Pons (tissue), 1 donor: ENCODE data around the gene RPP30.
"Not testable (repeated sequence)": the region's sequence is repeated elsewhere in the genome, so short reads cannot be mapped to it uniquely, and the experiment has no call there.

ENCODE experiments used
- DNase-seq: peaks from one replicate; pipeline ENCODE4 v3.0.0-alpha.2; 2016; ENCODE audit warnings: low spot score

Gene RPP30

DNA sequence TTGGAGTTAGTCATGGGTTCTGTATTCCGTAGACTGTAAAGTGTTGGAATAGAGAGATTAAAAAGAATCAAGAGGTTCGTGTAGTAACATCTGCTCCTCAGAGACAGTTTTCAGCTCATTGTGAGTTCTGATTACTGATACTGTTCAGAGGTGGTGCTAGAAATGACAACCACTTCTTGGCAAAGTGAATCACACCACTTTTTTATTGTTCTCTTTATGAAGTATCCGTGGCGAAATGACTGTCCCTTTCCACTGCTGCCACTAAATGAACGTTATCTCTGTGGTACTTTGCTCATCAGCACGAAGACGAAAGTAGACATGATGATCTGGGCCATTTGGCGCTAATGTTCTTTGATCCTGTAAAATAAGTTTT is 860 bp downstream of the RPP30 start:
- no peak for DNase-seq

DNA sequence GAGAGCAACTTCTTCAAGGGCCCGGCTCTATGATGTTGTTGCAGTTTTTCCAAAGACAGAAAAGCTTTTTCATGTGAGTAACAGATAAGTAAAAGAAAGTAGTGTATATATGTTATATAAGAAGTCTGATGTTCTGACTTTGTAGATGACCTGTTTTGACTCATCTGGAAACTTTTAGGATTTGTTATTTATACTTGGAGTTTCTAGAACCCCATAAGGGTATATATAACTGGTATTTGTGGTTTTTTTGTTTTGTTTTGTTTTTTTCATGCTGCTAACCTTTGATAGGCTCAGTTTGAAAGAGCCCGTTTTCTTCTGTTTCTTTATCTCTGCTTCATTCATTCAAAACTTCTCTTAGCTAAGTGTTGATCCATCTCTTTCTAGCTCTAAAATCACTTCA is 7.3 kb downstream of the RPP30 start:
- DNase-seq, result no peak

DNA sequence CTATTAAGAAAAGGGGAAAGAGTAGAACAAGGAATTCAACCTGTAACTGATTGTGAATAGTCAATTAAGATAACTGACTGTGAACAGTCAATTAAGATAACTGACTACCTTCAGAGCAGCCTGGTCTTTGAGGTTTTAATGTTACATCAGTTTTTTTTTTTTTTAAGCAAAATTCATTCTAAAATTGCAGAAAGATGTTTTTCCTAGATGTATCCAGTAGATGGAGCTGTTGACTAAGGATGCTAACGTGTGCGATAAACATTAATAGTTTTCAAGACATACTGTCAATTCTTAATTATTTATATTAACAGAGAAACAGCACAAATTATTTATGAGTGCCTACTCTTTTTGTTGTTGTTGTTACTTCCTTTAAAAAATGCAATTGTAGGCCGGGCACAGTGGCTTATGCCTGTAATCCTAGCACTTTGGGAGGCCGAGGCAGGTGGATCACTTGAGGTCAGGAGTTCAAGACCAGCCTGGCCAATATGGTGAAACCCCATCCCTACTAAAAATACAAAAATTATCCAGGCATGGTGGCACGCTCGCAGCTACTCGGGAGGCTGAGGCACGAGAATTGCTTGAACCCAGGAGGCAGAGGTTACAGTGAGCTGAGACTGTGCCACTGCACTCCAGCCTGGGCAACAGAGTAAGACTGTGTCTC is 8.4 kb downstream of the RPP30 start:
- DNase-seq, result peak; percentile 25

DNA sequence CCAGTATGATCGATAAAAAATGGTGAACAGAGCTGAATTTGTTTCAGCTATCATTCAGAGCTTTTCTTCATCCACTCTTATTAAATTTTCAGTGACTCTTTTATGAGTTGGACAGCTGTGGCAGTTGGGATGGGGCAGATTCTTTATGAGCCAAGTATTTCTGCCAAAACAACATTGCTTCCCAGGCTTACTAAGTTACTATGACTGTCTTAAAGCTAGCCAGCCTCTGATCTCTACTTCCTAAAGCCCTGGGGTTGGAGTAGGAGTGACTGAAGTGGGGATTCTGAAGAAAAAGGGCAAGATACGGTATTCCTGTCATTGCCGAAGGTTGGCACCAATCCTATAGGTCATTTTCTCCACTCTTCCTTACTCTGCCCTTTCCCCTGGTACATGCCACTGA is 12.7 kb downstream of the RPP30 start:
- no peak for DNase-seq

DNA sequence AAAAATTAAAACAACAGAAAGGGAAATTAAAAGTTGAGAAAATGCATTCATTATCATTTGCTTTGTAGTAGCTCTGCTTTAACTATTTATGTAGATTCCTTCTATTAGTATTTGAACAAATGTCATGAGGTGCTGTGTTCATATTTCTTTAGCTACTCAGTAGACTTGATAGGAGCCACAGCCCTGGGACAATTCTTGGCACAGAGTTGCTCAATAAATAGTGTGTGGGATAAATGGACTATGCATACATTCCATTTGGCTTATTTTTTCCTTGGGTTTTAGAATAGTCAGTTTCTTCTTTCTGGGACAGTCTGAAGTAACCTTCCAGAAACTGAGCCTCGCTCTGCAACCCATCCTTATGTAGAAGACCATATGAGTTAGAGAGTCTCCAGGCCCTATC is 13.4 kb downstream of the RPP30 start:
- no peak for DNase-seq

DNA sequence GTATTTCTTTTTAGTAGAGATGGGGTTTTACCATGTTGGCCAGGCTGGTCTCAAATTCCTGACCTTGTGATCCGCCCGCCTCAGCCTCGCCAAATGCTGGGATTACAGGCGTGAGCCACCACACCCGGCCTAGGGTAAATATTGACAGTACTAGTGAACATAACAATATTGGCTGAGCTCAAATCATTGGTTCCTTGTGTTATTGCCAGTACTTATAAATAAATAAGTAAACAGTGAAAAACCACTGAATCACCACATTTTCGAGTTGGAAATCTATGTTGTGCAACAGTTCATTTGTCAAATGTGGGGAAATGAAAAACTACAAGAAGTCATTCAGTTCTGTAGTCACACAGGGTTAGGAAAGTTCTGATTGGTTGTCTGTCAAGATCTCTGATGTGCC is 15.8 kb downstream of the RPP30 start:
- no peak for DNase-seq

DNA sequence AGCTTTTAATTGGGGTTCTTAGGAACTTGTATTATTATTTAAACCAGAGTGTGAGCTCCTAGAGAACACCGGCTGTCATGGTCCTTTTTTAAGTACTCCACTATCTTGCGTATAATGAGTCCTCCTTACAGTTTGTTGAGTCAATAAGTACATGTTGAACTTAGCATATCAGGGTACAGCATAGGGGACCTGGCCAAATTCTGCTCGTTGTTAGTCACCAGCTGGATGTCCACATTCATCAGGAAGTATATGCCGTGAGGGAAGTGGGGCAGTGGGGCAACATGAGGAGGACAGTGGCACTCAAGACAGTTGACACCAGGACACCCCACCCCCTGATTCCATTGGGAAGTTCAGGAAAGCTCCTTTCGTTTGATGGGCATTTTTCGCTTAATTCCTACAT is 16.6 kb downstream of the RPP30 start:
- no peak for DNase-seq

DNA sequence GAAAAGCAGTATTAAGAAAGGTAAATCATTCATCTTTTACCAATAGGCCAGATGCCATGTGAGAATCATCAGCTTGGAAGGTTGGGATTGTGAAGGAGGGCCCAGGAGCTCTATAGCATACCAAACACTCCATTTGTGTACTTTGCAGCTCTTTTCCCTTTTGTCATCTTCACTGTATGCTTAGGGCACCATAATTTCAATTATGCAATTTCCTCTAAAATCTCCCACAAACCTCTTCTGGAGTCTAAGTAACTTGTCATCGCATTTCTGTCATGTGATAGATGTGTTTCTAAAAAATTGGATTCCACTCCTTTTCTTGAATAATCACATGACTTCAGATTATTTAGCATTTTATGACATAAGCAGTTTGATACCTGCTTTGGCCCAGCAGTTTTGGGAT is 17.9 kb downstream of the RPP30 start:
- no peak for DNase-seq

DNA sequence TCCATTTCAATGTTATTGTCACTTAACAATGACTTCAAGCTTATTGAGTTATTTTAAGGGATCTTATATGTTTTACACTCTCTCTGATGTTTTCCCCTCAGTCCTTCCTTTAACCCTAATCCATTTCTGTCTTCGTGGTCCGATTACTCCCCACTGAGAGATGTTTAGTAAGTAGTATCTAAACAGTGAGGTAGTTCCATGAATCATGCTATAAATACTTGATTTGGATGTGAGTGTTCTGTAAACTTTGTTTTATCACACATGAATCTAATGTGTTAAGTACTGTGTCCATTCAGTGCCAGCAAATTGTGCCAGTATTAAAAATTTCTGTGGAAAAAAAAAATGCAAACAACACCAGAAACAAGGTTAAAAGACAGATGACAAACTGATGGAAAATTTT is 18.6 kb downstream of the RPP30 start:
- DNase-seq, result no peak

DNA sequence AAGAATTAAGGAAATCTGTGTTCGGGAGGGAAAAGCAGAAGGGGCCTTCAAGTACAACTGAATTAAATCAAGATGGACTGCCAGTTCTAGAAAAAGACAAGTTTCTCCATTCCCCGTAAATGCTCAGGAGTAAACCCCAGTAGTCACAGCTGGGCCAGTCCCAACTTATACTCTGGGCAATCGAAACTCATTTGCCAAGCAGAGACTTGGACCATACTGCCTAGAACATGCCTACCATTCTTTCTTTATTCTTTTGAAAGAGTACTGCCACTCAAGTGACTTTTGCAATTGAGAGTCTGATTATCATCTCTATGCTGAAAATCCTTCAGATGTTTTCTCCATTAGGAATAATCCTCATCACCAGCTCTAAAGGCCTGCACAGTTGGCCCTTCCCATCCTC is 21.4 kb downstream of the RPP30 start:
- no peak for DNase-seq

DNA sequence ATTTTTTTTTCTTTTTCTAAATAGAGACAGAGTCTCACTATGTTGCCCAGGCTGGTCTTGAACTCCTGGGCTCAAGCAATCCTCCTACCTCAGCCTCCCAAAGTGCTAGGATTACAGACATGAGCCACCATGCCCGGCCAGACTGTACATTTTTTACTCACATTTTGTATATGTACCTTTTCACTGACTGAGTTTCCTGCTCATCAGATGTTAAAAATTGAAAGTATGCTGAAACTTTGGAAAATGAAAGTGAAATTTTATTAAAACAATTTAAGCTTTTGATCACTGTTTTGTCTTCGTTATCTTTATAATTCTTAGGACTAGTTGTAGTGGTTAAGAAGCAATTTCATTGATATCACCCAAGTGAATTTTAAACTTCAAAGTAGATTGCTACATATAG is 25.1 kb downstream of the RPP30 start:
- DNase-seq, result not testable (repeated sequence)

DNA sequence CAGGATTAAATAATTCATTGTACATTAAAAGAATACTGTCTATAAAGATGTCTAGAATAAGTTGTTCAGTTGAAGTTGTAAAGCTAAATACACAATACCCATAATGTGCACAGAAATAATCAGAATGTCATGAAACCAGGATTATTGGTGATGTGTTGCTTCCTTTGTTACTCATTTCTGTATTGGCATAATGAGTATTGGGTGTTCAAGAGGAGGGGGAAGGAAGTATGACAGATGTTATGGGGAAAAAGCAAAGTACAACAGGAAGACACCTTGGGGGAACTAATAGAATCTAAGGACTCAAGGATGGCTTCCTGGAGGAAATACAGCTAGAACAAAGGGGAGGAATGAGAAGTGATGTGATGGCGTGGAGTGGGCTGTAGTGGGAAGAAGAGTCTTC is 34.2 kb downstream of the RPP30 start:
- no peak for DNase-seq

DNA sequence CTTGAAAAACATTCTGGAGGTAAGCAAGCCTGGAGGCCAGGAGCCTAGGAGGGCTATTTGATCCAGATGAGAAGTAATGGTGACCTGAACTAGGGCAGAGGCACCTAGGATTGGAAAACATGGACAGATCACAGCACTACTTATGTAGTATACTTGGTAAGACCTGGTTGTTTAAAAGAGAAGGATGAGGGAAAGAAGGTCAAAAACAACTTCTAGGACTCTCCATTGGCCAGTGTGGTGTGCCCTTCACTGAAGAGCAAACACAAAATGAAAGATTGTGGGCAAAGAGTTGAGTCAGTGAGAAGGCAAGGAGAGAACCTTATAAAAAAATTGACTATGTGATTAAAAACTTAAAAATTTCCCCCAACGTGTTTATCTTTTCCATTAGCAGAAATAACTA is 34.8 kb downstream of the RPP30 start:
- no peak for DNase-seq

DNA sequence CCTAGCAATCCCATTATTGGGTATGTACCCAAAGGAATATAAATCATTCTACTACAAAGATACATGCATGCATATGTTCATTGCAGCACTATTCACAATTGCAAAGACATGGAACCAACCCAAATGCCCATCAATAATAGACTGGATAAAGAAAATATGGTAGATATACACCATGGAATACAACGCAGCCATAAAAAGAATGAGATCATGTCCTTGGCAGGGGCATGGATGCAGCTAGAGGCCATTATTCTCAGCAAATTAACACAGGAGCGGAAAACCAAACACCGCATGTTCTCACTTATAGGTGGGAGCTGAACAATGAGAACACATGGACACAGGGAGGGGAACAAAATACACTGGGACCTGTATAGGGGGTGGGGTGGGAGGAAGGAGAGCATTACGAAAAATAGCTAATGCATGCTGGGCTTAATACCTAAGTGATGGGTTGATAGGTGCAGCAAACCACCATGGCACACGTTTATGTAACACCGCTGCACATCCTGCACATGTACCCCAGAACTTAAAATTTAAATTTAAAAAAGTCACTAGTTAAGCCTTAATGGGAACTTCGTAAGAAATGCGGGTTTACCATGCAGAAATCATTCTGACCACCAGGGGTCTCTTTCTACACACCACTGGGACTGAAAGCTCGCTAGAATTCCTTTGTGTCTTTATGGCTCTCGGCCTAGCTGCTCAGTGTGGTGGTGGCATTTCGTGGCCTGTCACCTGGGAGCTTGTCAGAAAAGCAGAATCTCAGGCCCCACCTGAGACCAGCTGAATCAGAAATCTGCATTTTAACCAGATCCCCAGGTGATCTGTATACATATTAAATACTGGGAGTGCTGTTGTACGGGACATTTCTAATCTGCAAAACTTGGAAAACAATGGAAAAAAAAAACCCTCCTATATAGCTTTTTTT is 39.6 kb downstream of the RPP30 start:
- peak; percentile 90 for DNase-seq

DNA sequence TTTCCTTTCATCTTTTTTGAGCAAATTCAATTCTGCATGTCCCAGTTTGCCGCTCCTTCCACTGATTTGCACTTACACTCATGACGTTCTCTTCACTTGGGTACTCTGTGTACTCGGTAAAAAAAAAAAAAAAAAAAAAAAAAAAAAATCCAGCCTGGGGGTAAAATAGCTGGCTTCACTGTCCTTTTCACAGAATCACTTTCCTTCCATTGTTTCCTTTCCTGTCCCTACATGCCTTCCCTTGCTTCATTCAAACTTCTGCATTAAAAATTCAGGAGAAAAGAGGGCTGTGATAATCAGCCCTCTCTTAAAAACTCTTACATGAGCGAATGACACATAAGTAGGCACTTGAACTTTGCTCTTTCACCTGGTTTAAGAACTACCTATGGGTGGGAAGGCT is 40.4 kb downstream of the RPP30 start:
- DNase-seq, result peak; percentile 4

DNA sequence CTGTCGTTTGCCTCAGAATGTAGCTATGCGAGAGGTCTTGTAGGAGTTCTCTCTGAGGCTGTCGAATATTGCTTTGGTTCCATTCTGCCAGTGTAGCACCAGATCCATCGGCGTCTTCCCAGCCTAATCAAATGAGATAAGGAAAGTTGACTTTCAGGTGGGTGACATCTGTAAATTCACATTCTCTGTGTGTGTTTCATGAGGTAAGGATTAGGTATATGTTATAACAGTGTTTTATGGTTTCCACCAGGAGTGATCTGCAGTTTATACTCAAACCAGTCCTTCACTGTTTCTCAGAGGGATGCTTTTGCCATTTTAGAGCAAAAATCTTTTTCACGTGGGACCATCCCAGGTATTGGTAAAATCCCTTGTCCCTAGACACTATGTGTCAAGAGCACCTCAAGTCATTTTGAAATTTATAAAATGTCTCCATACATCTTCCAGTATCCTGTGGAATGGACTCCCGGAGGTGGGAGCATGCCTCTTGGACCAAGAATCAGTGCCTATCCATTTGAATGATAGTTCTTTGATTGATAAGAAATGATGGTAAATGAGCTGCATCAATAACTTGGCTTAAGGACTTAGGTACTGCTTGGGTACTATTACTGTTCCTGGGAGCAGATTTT is 41.2 kb downstream of the RPP30 start:
- no peak for DNase-seq

DNA sequence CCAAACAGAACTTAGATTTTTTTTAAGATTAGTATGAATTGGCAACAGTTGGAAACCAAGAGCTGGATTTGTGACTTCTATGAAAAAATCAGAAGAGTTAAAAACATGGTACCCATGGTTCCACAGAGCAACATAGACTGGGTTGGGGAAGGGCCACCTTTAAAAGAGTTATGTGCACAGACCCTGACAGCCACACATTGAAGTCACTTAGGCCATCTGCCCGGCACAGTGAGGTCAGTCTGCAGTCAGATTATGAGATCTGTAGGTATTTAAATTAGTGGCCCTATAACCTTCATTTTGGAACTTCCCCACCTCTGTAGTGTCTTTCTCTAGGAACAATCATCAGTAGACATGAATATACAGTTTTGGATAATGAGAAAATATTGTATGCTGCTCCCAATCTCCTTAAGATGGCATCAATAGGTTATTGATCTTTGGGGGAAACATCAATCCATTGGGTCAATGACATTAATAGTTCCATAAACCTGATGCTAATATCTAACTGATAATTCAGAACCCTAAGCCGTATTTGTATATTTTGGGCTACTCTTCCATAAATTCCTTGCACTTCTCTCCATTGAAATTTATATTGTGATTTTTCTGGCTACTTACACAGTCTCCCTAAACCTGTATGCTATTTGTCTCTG is 42.1 kb downstream of the RPP30 start:
- no peak for DNase-seq

DNA sequence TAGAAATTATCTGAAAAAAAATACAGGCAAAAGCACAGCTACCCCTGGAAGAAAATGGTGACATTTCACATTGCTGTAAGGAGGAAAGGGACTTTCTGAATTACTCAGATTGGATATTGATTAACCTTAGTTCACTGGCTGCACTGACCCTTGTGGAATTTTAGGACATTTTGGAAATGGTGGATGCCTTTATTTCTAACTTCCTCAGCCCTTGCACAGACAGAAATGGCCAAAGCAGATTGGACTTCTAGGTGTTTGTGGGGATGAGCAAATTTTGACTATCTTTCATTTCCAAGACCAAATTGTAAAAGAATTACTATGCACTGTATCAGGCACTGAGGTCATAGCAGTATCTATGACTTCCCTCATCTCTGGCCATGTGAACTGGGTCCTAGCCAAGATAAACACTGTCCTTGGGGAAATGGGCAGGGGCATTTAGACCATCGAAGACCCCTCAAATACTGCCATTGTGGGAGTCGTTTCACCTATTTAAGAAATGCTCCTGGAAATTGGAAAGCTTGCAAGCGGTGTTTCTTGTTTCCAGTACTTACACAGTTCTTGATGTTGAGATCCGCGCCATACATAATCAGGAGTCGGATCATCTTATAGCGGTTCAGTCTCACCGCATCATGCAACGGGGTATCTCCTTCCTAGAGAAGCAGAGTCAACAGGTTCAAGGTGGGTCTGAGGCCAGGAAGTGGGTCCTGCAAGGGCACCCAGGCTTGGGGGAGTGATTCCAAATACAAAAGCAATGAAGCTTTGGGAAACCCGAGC is 43.4 kb downstream of the RPP30 start:
- DNase-seq, result no peak

DNA sequence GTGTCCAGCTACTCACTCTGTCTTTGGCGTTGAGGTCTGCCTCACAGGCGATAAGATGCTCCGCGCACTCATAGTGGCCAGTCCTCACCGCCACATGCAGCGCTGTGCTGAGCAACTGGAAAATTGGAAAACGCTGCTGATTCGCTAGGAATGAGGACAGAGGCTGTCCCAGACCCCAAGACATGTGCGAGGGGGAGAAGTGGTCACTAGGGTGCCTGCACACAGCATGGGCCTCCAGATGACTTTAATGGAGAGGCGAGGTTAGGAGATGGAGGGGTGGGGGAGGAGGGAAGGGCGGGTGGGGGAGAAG is 43.9 kb downstream of the RPP30 start:
- DNase-seq, result no peak

DNA sequence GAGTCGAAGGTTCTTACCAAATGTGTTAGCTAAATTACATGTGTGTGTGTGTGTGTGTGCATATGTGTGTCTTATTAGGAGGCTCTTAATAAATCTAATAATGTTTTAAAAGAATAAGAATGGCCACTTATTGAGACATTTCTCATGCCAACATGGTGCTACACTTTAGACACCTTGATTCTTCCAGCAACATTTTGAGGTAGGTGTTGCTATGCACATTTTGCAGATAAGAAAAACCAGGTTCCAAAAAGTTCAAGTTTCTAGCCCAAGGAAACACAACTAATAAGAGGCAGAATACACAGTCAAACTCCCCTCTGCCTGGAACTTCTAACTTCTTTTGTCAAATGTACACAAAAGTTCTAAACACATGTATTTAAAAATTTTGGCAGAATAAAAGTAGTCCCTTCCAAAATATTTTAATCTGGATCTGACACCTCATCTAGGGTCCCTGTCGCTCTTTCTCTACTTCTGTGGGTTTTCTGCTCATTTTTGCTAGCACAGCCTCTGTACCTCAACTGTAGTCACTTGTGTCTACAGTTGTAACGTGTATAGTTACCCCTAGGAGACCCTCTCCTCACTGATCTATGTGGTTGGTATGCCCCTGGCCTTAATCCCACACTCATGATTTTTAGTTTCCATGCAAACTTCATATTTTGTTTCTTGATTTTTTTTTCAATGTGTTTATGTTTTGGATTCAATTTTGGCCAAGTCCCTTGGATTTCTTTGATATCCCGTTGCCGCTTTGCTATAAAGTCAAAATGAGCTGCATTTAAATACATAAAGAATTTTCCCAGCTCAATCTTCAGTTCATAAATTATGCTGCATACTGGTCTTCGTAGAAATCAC is 44.8 kb downstream of the RPP30 start:
- no peak for DNase-seq
